ENCODE measurements around the gene CCT5.
A peak's percentile ranks its signal among the peaks of the same experiment; 100 is the strongest.

CCT5 gene

DNA sequence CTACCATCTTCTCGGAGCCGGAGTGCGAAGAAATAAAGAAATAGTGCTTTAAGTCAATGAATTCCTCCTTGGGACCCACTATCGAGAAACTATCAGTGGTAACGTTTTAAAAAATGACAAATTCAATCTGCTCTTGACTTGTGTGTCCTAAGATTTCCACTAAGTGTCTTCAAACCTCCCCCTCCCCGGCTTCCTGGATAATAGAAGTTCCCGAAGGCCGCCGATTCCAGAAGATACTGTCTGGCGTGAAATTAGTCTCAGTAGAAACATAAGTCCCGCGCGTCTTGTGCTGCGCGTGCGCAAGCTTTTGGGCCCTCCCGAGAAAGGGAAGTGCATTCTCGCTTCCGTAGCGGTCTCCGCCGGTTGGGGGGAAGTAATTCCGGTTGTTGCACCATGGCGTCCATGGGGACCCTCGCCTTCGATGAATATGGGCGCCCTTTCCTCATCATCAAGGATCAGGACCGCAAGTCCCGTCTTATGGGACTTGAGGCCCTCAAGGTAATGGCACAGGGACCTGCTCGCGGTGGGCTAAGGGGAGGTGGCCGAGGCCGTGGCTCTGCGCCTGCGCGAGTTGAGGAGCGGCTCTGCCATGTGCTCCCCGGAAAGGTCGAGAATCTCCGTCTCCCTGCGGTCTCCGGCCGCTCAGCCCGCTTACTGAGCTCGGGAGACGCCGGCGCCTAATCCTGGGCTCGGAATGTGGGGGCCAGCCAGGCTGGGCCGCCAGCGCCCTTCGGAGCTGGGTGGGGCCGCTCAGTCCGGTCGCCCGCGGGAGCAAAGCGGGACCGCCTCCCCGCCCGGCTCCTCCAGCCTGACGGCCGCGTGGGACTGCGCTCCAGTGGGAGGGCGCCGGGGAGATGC lies at the start of gene CCT5:
TSS of gene CCT5 (plus strand) at position 333 of the 858 bp plus-strand sequence. CDS start at position 394, 61 bp downstream.
- peak; percentile 19 for DNase-seq

DNA sequence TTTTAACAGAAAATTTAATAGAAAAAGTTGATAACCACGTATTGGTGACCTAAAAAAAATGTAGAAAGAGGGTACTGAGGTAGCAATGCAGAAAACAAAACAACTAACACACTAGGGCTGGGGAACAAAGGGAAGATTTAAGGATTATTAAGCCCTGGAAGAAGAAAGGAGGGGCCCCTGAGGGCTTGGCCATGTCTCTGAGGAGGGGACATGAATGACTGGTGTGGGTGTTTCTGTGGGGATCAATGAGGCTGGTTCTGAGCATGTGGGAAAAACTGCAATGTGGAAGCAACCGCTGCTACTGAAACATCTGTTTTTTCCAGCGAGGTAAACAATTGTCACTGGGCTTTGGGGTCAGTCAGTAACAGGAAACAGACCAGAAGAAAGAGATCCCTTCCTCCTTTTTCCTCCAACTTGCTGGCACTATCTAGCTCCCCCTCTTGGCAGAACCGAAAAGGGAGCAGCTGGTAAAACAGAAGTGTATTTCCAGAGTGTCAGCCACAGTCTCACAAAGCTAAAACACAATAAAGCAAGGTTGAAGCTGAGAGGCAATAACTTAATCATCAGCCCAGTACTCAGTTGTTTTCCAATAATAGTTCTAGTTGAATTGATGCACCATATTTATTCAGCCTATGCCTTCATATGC lies 48.7 kb upstream of the CCT5 start:
- no peak for DNase-seq

DNA sequence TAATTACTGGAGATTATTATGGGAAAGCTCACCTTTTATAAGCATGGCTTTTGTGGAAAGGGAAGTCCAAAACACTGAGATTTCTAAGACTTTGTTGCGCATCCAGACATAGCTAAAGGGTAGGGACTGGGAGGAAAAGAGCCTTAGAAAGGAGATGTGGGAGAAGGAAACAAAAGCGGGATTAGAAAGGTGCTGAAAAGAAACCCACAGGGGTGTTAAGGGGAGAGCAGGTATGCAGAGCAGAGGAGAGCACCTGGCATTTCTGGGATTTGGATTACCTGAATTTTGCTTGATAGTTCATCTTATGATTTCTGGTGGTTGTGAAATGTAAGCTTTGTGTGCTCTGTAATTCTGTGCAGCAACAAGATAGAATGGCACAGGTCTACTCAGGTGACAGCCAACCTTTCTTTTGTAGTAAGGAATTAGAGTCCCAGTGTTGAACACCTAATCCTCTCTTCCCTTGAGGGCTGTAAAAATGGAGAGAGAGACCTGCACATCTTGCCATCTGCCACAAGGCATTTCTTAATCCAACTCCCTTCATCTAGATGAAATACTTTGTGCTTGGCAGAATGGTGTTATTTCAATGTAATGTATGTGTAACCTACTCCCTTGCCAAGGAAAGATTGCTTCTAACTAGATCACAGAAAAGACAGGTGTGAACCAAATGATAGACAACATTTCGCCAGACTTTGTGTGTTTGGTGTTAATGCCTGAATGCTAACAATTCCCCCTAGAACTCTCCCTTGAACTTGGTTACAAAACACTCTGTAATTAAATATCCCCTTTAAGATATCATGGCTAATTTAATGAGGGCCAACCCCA lies 47.8 kb upstream of the CCT5 start:
- no peak for DNase-seq

DNA sequence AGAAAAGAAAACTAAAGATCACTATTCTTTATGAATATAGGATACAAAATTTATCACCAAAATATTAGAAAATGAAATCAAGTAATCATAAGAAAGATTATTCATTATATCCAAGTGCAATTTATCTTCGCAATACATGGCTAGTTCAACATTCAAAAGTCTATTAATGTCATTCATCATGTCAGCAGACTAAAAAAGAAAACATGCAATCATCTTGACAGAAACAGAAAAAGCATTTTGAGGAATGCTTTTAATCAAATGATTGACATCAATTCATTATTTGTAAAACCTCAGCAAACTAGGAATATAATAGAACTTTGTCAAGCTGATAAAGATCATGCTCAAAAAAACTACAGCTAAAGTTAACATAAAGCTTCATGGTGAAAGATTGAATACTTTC lies 41.1 kb upstream of the CCT5 start:
- no peak for DNase-seq

DNA sequence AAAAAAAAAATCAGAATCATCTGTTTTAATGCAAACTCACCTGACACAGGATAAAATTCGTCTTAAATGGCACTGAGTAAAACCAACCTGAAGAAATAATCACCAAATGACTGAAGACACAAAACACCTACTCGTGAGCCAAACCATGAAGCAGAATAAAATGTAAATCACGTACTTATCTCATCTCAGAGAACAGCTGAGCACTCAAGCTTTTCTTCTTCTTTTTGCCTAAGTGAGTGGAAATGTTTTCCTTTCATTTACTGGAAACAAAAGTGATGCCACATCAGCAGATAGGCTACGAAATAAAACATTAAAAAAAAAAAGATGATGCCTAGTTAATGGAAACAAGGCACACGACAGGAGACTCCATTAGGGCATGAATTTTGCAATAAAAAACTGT lies 36.8 kb upstream of the CCT5 start:
- no peak for DNase-seq

DNA sequence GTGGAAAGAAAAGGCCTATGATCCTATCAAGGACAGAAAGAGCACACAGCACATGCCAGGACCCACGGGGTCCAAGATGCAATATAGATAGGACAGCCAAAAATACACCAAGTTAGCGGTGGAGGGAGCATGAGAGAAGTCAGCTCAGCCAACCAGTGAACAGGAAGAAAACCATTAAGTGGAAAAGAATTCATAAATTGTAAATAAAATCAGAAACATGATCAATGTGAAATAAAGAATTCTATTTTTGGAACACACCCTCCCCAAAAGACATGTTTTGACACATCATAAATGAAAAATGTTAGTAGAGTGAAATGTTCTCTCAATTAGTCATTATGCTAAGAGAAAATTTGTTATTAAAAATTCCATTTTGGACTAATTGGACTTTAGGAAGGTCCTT lies 36.0 kb upstream of the CCT5 start:
- no peak for DNase-seq

DNA sequence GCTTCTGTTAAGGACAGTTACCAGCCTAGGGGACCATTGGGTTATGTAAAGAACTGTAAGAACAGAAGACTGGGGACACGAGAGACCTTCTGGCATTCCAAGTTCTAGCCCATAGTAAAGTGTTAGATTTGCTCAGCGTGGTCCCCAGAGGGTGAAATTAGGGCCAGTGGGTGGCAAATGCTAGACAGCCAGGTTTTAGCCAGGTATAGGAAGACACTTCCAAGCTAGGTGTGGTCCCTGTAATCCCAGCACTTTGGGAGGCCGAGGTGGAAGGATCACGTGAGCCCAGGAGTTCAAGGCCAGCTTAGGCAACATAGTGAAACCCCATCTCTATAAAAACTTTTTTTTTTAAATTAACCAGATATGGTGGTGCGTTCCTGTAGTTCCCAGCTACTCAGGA lies 34.7 kb upstream of the CCT5 start:
- DNase-seq: no peak

DNA sequence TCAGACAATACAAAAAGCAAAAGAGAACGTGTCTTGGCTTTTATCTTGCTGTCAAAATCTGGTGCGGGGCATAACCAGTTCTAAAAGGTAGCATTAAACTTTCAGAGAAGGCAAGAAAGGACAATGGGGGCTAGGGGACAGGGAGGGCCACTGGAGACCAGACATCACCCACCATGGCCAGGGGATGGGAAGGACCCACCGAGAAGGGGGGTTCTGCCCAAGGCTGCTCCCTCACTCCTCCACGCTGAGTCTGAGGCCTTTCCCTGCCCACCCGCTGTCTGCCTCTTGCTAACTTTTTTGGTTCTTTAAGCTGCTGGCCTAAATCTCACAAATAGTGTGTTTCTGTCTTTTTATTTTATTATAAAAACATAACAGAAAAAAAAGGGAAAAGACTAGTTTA lies 34.0 kb upstream of the CCT5 start:
- no peak for DNase-seq

DNA sequence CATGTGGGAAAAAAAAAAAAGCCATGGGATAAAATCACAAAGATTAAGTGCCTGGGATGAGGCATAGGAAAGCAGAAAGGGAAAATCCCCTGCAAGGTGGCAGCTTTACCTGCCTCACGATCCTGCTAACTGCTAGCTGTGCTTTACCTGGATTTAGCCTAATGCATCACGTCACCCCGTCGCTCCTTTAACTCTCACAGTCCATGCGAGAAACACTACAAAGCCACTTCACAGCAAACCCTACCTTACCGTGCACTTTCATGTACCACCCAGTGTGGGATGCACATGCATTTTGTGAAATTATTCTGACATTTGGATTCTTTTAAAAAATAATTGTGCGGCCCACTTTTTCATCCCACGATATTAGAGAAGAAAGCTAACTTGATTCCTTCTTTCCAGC lies 31.4 kb upstream of the CCT5 start:
- DNase-seq: no peak

DNA sequence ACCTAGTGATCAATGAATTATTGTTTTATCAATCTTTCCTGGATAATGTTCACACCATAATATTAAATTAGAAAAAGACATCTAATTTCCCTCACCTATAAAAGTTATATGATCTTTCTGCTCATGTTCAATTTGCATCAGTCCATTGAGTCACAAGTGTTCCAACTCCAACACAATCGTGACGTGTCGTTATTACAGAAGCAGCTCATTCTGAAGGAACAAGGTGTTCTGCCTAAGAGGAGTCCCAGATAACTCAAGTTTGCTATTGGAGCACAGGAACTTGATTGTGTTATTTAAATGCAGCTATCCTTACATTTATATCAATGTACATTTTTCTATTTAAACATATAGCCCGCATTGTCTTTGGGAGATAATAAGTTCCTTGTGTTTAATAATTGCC lies 31.0 kb upstream of the CCT5 start:
- no peak for DNase-seq

DNA sequence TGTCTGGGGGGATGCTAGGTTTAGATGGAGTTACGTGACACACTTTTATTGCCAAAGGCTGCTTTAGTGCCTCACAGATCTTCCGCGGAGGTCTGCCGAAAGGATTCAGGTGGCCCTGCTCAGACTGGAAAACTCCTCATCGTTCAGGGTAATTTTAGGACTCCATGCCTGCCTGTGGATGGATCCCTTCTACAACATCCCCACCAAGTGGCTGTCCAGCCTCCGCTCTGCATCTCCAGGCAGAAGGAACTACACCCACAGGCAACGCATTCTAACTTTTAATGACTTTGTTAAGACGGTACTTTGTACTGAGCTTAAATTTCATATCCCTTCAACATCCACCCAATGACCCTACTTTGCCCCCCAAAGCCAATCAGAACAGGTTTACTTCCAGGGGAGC lies 29.8 kb upstream of the CCT5 start:
- DNase-seq: no peak

DNA sequence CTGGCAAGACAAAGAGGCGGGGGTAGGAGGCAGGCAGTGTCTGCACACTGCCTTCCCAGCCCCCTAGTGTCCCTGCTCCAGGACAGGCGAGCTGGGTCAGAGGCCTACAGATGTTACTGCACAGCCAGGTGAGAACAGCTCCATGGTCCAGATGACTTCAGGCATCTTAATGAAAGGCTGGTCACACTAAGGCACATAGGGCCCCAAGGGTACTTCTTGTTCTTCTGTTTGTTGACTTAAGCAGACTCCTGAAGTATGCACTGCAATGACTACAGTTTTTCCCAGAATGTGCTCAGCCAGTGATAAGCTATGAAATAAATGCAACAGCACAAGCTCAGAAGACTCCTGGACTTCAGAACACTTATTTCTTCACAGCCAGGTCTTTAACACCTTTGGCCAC lies 27.8 kb upstream of the CCT5 start:
- no peak for DNase-seq

DNA sequence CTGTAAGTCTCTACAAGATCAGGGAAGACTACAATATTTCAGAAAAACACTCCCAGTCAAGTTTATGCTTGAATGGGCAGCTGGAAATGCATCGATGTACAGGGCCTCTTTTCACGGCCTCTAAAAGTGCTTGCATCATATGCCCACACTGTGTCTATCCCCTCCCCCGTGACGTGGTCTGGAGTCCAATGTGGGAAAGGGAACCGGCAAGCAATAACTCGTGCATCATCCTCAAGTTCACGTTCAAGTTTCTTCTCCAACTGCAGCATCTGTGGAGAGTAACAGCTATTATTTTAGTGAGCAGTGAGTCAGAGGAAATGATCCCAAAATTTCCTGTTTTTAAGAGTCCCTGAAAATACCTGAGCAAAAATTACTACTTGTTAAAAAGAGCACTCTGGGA lies 22.7 kb upstream of the CCT5 start:
- no peak for DNase-seq

DNA sequence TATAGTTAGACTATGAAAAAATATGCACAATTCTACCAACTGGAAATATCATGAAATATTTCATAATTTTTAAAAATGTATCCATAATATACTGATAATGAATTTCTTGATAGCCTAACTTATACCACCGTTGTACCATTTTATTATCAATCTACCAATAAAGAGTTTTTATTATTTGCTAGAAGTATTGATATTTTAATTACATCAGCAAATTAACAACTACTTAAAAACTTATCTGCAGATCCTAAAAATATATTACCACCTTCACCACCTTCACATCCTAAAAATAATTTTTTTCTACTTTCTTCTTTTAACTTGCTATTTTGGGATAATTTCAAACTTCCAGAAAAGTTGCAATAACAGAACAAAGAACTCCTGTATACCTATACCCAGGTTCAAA lies 21.8 kb upstream of the CCT5 start:
- no peak for DNase-seq

DNA sequence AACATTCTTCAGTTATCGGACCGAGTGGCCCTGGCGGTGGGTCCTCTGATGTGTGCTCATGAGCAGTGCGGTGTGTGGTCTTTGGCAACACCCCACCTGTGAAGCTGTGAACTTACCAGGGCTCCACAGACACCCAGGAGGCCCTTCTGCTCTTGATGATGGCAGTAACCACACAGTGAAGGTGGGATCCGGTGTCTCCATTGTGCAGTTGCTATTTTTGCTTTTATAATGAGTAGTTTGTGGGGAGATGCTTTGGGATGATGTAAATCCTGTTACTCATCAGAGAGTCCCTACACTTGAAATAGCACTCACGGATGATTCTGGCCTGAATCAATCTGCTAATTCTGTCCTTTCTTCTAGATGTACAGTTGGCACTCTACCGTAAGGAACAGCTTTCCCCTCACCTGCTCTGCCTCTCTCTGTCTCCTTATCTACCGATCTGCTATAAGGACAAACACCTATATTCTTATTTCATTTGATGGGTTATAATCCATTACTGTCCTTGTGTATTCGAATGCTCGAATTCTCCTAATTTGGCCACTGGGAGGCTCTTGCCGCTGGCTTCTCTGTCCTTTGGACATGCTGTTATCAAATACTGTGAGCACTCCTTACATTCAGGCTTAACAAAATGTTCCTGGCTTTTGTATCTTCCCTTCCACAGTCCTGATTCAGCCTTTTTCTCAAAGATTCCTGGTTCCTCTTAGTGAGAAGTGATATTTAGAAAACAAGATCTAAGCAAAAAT lies 20.6 kb upstream of the CCT5 start:
- DNase-seq: no peak

DNA sequence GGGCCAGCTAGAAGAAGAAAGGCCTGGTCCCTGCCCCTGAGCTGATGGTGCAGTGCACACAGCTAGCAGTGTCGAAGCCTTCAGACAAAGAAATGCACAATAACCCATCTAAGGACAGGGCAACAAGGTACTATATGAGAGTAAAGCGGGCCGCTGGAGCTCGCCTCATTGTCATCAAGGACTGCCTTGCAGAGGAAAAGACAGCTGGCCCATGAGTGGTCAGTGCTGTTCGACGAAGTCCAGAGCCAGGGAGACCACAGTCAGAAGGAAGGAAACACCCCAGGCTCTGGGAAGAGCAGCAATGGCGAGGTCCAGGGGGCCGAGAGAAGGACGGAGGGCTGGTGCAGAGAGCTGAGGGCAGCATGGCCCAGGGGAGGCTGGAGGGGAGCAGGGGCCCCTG lies 17.7 kb upstream of the CCT5 start:
- no peak for DNase-seq

DNA sequence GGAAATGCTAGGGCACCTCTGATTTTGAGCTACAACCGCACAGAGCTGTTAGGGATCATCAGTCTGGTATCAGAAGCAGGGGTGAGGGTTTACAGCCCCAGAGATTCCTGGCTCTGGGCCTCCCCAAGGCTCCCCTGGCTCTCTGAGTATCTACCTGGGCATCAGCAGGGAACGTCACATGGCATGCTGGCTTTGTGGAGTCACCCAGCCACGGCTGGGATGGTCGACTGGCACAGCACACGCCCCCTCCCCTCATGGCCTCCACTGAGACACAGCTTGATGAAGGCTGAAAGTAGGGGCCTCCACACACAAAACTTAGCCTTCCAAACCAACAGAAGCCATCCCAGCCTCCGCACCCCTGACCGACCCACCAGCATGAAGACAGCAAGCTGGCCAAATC lies 17.1 kb upstream of the CCT5 start:
- no peak for DNase-seq

DNA sequence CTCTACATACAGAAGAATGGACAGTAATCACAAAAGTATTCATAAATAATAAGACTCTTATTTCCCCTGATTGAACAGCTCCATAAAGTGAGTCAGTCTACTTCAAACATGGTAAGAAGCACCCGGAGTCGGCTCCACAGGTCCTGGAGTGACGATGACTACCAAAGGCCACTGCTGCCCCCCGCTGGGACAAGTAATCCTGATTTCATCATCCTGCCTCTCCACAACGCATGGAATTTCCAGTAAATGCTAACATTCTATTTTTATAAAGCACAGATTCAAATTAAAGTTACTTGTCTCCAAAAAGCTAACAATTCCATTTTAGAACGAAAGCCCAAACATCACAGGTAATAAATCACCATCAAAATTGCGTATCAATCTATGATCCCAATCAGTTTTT lies 16.6 kb upstream of the CCT5 start:
- no peak for DNase-seq

DNA sequence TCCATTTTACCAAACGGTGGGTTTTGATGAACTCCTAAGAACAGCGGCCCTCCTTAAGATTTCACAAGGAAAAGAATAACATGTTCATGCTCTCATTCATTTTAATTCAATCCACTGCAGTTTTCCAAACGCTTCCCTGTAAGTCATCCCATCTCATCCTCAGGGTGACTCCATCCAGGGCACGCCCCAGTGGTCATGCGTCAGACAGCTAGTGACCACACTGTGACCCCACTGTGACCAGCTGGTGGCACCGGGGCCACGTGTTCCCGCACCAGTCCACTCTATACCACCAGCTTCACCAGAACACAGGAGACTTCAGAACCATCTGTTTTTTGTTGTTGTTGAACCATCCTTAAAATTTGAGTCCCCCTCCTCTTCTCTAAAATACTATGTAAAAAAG lies 14.7 kb upstream of the CCT5 start:
- DNase-seq: no peak

DNA sequence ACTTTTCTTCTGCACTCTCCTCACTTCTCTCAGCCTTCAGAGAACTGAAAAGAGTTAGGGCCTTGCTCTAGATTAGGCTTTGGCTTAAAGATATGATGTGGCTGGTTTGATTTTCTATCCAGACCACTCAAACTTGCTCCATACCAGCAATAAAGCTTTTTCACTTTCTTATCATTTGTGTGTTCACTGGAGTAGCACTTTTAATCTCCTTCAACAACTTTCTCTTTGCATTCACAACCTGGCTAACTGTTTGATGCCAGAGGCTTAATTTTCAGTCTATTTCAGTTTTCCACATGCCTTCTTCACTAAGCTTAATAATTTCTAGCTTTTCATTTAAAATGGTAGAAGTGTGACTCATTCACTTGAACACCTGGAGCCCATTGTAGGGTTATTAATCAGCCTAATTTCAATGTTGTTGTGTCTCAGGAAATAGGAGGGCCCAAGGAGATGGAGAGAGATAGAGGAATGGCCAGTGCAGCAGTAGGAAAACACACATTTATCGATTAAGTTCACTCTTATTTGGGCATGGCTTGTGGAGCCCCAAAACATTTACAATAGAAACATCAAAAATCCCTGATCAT lies 6.3 kb upstream of the CCT5 start:
- no peak for DNase-seq

DNA sequence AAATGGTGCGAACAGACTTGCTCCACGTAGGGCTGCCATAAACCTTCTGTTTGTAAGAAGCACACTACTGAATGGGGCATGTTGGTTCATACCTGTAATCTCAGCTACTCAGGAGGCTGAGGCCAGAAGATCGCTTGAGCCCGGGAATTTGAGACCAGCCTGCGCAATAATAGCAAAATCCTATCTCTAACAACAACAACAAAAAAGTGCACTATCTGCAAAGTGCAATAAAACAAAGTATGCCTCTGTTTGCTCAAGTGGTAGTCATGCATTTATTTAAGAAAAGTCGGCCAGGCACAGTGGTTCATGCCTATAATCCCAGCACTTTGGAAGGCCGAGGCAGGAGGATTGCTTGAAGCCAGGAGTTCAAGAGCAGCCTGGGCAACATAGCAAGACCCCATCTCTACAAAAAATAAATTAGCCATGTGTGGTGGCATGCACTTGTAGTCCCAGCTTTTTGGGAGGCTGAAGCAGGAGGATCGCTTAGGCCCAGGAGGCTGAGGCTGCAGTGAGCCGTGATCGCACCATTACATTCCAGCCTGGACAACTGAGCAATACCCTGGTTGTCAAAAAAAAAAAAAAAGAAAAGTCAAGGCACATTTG lies 5.6 kb upstream of the CCT5 start:
- DNase-seq: no peak

DNA sequence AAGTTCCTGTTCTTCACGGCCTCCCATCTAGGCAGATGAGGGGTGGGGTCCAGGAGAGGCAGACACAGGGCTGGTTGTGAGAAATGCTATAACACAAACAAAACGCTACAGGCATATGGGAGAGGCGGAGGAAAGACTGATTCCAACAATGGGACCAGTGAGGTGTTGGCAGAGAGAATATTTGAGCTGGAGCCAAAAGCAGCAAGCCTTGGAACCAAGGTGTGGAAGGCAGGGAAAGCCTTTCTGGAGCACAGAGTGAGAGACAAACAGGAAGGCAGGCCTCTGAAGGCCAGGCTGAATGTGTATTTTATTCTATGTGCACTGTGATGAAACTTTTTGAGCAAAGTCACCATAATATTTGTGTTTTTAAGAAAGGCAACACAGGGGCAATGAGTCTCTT lies 3.3 kb upstream of the CCT5 start:
- DNase-seq: no peak
